DMS53 (cell line): Measurements from ENCODE around the gene AP2A2.
"Not testable (repeated sequence)": the region's sequence is repeated elsewhere in the genome, so short reads cannot be mapped to it uniquely, and the experiment has no call there.

Experiments used
- DNase-seq: peaks from one replicate; lab custom pipeline; 2025; lab: John Stamatoyannopoulos, UW

AP2A2 gene

DNA sequence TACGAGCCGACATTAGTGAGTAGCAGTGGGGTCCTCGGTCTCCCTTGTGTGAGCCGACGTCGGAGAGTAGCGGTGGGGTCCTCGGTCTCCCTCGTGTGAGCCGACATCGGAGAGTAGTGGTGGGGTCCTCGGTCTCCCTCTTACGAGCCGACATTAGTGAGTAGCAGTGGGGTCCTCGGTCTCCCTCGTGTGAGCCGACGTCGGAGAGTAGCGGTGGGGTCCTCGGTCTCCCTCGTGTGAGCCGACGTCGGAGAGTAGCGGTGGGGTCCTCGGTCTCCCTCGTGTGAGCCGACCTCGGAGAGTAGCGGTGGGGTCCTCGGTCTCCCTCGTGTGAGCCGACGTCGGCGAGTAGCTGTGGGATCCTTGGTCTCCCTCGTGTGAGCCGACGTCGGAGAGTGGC, 49.7 kb downstream of the AP2A2 start:
- DNase-seq, result not testable (repeated sequence)

DNA sequence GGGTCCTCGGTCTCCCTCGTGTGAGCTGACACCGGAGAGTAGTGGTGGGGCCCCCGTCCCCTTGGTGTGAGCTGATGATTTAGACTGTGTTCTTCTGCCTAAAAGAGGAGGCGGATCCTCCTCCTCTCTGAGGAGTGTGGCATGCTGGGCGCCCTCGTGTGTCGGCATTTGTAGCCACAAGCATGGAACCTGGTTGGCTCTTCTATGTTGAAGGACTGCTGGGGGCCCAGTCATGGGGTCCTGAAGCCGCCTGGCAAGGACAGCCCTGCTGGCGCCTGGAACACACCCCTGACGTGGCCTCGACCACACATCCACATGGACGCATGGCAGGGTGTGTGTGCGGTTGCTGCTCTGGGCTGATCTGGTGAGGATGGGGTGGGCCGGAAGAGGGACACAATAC, 50.2 kb downstream of the AP2A2 start:
- peak; percentile 34 for DNase-seq

DNA sequence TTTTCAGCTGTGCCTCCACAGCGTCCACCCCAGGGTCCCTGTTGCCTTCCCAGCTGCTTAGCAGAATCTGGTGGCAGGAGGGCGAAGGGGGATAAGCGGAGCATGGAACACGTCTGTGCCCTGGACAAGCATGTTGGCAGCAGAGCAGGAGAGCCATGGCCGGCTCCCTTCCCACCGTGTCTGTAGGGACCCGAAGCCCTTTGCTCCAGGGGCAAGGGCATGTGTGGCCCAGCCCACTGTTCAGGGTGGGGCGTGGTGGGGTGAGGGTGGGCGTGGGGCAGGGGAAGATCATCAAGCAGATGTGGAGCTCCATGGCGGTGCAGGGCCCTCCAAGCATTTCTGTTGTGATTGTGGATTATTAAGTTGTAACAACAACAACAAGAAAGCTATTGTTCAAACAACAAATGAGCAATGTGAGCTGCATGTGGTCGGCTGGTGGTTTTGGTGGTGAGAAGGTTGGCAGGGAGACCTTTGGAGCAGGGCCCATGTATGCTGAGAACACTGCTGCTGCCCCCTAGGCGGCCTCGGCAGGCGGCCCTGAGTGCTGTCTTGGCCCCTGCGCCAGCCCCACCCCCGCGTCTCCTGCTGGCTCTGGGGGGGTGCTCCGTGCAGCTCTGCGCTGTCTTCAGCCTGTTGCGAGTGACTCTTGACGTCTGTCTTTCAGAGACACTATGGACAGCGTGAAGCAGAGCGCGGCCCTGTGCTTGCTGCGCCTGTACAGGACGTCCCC, 50.9 kb downstream of the AP2A2 start:
- no peak for DNase-seq

DNA sequence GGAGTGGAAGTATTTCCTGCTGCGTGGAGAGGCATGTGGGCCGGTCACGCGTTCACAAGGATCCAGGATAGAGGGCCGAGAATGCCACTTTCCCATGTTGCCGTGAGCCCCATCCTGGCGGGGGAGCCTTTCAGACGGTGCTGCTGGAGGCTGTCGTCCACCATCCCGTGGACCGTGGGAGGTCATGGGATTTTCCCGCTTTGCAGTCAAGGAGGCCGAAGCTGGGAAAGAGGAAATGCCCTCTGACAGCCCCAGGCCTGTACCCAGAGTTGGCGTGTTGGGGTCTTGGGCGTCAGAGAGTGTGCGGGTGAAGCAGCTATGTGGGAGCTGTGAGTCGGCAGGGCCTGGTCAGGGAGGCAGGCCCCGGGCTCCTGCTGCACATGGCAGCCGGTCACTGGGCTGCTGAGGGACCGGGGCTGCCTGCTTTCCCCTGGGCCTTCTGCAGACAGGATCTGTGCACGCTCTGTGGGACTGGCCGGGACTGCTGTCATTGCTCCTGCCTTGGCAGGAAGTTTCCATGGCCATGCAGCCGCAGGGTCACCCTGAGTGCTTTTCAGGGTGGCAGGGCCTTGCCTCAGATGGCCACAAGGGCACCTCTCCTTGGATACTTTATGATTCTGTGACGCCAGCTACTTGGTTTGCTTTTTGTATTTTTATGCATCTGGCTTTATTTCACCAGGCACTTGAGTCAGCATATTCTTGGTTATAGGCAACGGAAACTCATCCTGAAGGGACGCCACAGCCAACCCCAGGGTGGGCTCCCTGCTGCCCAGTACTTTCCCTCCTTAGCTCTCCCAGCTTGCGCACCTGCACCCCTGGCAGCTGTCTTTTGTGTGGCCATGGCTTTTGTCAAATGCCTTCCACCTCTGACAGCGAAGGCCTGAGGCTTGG, 52.4 kb downstream of the AP2A2 start:
- no peak for DNase-seq

DNA sequence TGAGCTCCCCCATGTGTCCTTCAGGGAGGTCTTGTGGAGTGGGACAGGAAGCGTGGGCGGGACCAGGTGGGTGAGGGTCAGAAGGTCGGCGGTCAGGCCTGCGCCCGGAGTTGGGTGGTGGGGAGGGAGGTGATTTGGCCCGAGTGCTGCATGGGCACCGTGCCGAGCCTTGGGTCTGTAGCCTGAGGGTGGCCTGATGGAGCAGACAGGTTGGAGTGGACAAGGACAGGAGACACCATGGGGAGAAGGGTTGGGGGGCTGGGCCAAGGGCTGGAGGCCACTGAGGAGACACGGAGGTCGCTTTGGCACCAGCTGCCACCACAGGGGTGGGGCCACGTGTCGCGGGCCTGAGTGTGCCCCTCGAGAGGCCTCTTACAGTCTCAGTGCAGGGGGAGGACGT, 53.1 kb downstream of the AP2A2 start:
- no peak for DNase-seq

DNA sequence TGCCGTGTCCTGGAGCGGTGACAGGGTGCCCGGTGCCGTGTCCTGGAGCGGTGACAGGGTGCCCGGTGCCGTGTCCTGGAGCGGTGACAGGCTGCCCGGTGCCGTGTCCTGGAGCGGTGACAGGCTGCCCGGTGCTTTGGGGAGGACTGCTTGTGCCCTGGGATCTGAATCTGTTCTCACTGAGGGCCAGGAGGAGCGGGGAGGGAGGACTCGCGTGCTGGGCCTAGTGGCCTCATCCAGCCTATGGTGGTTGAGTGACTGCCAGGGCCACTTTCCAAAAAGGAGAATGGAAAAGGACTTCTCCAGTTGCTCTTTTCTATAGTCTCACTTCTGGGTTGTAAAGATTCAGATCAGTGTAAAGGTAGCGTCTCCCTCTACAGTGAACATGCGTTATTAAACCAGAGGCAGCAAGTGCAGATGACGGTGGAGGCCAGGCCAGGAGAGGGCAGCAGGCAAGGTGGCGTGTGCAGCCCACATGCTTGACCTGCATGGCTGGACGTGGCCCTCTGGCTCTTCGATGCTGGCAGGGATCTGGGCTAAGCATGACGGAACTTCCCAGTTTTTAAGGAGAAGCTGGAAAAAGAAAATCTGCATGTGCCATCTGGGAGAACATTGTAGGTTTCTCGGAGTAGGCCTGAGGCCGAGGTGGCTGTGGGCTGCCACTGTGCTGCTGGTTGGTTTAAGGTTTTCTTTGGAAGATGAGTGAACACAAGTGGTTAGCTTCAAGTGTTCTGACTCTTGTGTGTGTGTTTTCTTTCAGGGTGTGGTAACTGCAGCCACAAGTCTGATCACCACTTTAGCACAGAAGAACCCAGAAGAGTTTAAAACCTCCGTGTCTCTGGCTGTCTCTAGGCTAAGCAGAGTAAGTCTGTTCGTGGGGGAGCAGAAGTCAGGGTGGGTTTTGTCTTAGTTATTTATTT, 55.0 kb downstream of the AP2A2 start:
- peak; percentile 52 for DNase-seq

DNA sequence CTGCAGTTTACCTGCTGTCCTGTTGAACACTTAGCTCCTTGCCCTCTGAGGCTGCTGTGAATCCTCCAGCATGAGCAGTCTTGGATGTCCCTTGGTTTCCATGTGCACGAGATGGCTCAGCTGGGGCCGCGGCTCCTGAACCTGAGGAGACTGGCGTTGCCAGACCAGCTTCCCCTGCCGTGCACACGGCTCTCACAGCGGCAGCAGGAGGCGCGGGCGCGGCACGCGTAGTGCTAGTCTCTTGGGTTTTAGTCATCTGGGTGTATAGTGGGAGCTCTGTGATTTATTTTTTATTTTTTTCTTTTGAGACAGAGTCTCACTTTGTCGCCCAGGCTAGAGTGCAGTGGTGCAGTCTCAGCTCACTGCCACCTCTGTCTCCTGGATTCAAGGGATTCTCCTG, 56.1 kb downstream of the AP2A2 start:
- DNase-seq, result no peak

DNA sequence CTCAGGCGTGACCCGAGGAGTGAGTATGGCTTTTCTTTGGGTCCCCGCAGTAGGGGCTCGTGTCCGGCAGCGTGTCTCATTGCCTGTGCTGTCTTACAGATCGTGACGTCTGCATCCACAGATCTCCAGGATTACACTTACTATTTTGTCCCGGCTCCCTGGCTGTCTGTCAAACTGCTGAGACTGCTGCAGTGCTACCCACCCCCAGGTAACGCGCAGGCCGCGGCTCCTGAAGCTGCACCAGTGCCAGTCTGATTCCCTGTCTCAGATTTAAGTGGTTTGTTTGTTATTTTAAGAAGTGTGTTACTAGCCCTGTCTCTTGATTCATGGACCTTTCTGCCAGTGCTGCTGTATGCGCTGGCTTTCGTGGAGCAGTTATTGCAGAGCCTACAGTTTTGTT, 58.9 kb downstream of the AP2A2 start:
- DNase-seq, result peak; percentile 63

DNA sequence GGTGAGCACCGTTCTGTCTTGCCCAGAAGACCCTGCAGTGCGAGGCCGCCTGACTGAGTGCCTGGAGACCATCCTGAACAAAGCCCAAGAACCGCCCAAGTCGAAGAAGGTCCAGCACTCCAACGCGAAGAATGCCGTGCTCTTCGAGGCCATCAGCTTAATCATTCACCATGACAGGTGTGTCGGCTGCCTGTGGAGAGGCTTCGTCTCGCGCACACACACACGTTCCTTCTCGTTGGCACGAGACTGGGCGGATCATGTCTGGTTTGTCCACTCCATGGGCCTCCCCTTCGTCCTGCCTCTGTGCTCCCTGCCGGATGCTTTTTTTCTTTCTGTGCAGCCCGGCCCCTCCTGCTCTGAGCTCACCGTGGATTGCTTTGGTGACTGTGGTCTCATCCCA, 59.7 kb downstream of the AP2A2 start:
- peak; percentile 100 for DNase-seq

DNA sequence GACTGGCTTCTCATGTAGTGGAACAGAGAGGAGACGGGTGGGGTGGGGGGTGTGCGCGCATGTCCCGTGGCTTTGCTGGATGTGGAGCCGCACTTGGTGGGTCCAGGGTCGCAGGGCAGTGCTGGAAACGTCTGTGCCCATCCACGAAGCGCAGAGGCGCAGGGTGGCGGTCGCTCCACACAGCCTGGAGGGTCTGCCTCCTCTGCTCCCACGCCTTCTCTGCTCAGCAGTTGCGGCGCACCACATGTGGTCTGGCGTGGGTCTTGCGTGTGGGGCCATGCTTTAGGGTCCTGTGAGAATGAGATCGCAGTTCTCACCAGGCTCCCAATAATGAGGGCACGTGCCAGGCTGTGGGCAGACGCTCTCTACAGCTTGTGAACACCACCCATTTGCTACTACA, 60.2 kb downstream of the AP2A2 start:
- peak; percentile 61 for DNase-seq

DNA sequence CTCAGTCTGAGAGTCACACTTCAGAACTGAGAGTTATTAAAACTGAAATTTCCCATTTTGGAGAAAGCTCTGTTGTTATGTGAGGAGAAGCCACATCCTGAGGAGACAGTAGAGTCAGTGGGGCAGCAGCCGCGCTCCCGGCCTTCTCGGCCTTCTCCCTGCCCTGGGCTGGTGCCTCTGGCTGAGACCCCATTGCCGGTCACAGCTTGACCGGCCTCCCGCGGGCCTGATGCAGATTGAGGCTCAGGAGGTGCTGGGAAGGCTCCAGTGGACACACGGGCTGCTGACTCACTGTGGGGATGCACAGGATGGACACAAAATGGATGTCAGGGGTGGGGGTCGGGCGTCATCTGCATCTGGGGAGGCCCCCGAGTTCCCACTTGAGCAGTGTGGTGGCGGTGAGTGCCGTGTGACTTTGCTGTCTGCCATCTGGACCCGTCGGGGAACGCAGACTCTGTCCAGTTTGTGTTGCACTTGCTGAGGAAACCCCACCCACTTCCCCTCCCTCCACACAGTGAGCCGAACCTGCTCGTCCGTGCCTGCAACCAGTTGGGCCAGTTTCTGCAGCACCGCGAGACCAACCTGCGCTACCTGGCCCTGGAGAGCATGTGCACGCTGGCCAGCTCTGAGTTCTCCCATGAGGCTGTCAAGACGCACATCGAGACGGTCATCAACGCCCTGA, 60.7 kb downstream of the AP2A2 start:
- peak; percentile 97 for DNase-seq

DNA sequence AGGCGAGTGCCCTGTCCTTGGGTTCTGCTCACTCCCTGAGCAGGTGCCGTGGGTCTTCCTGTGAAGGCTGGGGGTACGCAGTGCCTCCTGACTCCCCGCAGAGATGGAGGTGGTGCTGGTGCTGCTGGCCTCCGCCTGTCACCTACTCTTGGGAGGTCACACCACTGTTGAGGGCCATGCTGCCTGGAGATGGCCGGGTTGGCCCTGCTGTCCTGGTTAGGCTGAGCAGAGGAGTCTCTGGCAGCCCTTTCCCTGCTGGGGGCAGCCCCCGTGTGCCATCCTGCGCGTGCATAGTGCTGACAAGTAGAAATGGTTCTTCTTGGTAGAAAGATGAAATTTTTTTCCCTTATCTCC, 61.3 kb downstream of the AP2A2 start:
- no peak for DNase-seq

DNA sequence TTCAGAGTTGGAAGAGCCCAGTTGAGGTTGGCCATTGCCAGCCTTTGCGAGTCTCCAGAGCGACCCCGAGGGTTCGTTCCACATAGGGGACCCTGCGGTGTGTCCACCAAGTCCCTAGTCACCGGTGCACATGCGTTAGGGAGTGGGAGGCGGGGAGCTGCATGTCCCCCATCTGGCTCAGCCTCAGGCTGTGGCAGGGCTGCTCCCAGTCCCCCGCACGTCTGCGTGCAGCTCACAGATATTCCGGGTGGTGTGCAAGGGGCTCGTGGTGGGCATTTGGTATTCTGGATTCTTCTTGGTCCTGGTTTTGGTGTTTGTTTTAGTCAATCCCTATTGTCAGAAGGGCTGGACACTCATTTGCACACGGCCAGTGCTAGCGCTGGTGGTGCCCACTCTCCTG, 62.0 kb downstream of the AP2A2 start:
- DNase-seq, result no peak

DNA sequence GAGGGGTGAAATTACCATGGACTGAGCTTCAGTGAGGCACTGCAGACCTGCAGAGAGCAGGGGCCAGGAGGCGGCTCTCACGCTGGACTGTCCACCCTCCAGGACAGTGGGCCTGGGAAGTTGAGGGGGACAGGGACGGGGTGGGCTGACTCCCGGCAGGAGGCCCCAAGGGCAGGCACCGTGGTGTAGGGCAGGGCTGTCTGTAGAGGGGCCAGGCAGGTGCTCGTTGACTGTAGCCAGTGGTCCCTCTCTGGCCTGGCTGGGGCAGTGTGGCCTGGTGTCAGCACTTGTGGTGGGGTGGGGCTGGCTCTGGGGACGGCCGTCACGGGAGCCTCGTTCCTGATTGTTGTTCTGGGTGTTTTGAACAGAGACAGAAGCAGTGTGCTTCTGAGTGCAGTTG, 64.4 kb downstream of the AP2A2 start:
- no peak for DNase-seq

DNA sequence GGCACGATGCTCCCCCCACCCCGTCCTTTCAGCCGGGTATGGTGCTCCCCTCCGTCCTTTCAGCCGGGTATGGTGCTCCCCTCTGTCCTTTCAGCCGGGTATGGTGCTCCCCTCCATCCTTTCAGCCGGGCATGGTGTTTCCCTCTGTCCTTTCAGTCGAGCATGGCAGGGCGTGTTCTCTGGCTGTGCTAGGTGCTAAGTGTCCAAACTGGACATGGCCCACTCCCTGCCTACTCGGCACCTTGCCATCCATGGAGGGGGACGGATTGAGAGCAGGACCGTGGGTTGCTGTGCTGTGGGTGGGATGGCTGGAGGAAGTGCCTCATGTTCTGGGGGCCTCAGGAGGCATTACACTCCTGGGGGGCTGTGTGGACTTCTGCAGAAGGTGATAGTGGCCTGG, 65.4 kb downstream of the AP2A2 start:
- DNase-seq, result no peak

DNA sequence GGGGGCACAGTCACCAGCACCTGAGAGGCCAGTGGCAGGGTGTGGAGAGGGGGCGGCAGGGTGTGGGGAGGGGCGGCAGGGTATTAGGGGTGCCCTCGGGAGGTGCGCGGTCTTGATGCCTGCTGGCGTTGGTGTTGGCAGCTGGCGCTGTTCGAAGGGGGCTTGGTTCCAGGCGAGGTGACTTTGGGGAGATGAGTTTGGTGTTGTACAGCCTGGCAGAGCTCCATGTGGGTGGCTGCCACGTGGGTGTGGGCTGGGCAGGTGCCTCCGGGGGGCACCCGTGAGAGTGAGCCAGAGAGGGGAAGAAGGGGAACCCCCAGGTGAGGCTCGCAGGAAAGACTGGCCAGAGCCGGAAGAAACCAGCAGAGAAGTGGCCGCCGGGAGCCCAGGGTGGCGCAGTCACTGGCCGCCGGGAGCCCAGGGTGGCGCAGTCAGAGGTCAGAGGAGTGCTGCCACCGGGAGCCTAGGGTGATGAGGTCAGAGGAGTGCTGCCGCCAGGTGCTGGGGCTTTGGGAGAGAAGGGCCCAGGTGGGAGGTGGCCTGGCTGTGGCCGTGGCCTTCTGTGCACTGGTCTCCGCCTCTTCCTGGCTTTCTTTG, 66.1 kb downstream of the AP2A2 start:
- DNase-seq, result peak; percentile 32

DNA sequence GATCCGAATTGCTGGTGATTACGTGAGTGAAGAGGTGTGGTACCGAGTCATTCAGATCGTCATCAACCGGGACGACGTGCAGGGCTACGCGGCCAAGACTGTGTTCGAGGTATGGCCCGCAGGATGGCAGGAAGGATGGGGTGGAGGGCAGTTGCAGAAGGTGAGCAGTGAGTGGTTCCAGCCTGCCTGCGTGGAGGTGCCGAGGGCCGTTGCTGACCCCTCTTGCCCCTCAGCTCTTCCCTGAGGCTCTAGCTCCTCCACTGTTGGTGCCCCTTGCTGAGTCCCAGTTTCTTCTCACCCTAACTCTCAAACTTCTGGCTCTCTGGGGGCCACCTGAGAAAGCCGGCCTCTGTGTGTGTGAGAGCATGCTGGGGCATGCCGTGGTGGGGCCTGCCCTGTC, 66.9 kb downstream of the AP2A2 start:
- DNase-seq, result no peak

DNA sequence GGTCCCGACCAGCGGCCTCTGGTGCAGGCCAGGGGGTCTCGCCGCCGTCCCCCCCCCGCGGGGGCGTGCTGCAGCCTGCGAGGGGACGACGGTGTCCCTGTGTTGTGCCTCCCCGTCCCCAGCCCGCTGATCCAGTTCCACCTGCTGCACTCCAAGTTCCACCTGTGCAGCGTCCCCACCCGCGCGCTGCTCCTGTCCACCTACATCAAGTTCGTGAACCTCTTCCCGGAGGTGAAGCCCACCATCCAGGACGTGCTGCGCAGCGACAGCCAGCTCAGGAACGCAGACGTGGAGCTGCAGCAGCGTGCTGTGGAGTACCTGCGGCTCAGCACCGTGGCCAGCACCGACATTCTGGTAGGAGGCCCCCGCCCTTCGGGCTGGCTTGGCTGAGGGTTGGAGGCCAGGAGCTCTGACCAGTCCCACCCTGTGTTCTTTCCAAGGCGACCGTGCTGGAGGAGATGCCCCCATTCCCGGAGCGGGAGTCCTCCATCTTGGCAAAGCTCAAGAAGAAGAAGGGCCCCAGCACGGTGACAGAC, 68.0 kb downstream of the AP2A2 start:
- no peak for DNase-seq

DNA sequence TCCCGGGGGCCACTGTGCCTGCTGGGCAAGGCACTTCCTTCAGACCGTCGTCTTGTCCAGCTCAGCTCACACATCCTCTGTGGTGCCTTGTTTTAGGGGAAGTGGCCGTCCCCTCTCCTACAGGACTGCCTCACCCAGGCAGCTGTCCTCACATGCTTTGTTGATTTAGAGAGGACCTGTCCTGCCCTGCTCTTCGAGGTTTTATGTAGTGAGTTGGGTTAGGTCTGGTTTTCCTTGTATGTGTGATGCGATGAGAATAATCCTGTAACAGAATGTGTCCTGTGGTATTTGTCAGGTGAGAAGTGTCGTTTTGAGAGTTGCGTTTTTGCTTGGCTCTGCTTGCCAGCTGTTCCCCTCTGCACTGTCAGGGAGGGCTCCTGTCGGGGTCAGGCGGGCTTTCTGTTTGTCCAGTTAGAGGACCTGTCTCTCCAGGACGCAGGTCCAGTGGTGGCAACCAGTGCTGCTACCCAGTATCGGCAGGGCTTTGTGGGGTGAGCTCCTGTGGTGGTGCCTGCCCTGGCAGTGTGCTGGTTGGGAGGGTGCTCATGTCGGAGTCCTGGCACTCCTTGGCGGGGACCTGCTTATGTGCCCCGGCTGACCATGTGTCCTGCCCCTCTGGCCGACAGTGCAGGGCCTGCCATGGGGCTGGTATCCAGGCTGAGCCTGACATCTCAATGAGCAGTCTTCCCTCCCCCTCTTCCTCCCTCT, 69.5 kb downstream of the AP2A2 start:
- DNase-seq, result peak; percentile 60

DNA sequence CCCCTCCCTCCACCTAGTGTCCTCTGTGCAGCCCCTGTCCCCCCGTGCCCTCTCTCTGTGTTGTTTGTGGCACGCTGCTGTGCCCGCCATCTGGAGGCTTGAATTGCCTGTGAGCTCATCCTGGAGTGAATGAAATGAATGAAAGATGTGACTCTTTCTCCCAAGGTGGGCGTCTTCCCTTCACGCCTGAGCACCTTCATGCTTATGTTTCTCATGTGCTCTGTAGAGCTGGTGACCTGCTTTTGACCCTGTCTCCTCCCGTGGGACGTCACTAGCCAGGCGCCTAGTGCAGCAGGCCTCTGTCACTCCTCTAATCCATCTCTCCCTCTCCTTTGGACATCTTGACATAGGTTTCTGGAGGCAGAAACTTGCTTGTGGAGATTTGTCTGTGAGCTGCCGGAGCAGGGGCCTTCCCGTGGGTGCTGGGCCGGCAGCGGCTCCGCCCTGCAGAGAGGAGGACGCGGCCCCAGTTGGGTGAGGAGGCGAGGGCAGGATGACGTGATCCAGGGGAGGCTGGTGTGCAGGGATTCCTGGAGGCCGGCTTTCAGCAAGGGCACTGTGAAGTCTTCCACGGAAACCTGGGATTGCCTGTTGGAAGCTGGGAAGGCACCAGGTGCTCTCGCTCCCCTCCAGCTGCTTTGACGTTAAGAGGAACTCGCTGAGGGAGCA, 70.2 kb downstream of the AP2A2 start:
- no peak for DNase-seq
